Cardiac fibroblast (primary cell): ENCODE measurements around the gene CASP14.

ENCODE experiments used
- DNase-seq, 2 donors: peaks; one replicate each; pipeline versions ENCODE4 v3.0.0 to v3.0.0-alpha.2; 2010; ENCODE audit warnings: low read depth in 2 of 2
- H3K4me3 ChIP-seq, 2 donors: replicated peaks in 1 of 2; 1 replicate in 1 of 2; 2 replicates in 1 of 2; pipeline ENCODE4 v1.5.1; 2011; ENCODE audit warnings: low read depth in 2 of 2, low read length in 2 of 2, mild to moderate bottlenecking in 2 of 2, moderate library complexity in 1 of 2
- TF ChIP-seq, protein P1 (sequence below): IDR thresholded peaks from one replicate; pipeline ENCODE4 v1.5.1; 2011; ENCODE audit warnings: low read depth, mild to moderate bottlenecking, low read length, inconsistent platforms

CASP14 gene

DNA sequence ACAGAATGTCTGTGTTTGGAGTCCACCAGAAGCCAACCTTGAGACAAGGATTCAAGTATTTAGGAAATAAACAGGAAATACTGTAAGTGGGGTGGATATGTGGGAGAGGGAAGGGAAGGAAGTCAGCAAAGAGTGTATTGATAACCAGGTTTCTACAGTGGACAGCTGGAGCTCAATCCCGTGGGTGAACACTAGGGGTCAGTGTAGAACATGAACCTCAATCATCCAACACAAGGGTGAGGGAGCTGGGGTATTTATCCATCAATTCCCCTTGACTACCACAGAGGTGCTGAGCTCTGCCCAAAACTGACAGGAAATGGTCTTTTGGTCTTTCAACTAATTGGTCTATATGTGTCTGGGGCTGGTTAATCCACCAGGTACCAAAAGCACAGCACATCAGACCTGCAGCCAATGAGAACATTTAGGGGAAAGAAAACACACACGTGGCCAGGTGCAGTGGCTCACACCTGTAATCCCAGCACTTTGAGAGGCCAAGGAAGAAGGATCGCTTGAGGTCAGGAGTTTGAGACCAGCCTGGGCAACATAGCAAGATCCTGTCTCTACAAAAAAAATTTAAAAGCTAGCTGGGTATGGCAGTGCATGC, 52.3 kb downstream of the CASP14 start:
- TF ChIP-seq, protein P1, sequence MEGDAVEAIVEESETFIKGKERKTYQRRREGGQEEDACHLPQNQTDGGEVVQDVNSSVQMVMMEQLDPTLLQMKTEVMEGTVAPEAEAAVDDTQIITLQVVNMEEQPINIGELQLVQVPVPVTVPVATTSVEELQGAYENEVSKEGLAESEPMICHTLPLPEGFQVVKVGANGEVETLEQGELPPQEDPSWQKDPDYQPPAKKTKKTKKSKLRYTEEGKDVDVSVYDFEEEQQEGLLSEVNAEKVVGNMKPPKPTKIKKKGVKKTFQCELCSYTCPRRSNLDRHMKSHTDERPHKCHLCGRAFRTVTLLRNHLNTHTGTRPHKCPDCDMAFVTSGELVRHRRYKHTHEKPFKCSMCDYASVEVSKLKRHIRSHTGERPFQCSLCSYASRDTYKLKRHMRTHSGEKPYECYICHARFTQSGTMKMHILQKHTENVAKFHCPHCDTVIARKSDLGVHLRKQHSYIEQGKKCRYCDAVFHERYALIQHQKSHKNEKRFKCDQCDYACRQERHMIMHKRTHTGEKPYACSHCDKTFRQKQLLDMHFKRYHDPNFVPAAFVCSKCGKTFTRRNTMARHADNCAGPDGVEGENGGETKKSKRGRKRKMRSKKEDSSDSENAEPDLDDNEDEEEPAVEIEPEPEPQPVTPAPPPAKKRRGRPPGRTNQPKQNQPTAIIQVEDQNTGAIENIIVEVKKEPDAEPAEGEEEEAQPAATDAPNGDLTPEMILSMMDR = peak; percentile 80
- H3K4me3 ChIP-seq = no peak overlapping the region
- peak; percentile 67 to 72 for DNase-seq

DNA sequence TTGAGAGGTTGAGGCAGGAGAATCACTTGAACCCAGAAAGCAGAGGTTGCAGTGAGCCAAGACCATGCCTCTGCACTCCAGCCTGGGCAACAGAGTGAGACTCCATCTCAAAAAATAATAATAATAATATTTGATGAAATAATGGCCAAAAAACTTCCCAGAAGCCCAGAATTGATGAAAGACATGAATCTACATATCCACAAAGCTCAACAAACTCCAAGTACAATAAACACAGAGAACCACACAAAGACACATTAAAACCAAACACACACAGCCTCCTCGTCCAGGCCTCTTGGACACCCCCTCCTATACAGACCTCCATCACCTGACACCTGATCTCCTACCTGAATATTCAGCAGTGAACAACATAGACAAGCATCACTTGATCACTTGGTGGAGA, 54.7 kb downstream of the CASP14 start:
- no peak for DNase-seq
- TF ChIP-seq, protein P1 = no peak
- no peak overlapping the region for H3K4me3 ChIP-seq

DNA sequence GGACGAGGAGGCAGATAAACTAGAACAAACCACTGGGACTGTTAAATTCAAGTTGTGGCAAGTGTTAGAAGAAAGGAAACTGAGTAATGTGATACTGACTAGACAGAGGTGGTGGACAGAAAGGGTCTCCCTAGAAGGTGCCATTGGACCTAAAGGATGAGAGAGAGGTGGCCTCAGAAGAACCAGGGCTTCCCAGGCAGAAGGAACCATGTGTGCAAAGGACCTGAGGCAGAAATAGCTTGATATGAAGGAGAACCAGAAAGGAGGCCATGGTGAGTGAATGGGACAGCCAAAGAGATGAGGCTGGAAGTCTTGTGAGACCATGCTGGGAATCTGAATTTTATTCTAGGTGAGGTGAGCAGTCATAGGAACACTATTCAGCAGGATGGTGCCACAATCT, 55.1 kb downstream of the CASP14 start:
- H3K4me3 ChIP-seq = no peak overlapping the region
- DNase-seq = no peak
- TF ChIP-seq, protein P1 = no peak

DNA sequence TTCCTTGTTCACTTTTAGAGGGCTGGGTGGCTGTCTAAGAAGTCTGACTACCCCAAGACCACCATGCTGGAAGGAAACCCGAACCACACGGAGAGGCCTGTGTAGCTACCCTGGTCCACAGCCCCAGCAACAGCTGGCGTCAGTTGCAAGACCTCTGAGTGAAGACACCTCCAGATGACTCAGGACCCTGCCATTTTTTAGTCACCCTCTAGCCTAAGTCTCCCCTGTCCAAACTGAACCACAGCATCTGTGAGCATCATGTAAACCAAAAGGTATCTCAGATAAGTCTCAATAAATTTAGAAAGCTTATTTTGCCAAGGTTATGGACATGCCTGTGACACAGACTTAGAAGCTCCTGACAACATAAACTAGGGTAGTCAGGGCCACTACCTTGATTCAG, 55.8 kb downstream of the CASP14 start:
- no peak overlapping the region for H3K4me3 ChIP-seq
- no peak for DNase-seq
- TF ChIP-seq, protein P1 = no peak

DNA sequence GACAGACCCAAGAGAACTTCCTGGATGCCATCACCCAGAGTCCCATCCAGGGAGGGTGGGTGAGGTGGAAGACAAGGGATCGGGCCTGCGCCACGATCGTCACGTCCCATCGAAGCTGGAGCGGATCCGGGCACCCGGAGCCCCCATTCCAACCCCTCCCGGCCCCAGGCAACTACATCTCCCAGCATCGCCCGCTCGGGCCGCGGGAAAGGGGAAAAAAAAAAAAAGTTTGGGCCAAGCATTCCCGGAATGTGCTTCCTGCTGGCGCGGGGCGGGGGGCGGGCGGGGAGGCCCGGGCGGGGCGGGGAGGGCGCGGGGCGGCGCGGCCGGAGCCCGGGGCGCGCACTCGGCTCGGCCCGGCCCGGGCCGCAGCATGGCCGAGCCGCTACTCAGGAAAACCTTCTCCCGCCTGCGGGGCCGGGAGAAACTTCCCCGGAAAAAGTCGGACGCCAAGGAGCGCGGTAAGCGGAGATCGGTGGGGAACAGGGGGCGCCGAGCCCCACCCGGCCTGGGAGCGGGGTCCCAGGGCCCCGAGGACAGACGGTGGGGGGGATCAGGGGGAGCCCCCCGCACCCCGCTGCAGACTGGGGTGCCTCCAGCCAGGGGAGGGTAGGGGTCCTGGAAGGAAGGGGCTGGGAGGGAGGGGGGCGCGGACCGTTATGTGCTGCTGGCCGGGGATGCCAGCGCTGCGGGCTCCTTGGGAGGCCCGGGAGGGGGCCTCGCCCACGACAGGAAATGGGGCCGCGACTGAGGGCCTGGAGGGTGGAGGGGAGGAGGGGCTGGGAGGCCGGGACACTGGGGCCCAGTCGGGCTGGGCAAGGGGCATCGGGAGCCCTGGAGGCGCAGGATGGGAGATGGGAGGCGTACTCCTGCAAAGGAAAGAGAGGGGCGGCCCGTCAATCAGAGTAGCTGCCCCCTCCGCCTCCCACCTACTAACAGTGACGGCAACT, 58.1 kb downstream of the CASP14 start, which contains the start of gene SYDE1:
TSS of gene SYDE1 (plus strand) at position 341 of the 950 bp plus-strand sequence. CDS start at position 374, 33 bp downstream.
- H3K4me3 ChIP-seq = peak within 1 kb of the TSS; percentile 82 to 84
- TF ChIP-seq, protein P1 = no peak
- peak; percentile 73 to 82 for DNase-seq
